Measurements from ENCODE around the gene CHN1.

CHN1 gene

DNA sequence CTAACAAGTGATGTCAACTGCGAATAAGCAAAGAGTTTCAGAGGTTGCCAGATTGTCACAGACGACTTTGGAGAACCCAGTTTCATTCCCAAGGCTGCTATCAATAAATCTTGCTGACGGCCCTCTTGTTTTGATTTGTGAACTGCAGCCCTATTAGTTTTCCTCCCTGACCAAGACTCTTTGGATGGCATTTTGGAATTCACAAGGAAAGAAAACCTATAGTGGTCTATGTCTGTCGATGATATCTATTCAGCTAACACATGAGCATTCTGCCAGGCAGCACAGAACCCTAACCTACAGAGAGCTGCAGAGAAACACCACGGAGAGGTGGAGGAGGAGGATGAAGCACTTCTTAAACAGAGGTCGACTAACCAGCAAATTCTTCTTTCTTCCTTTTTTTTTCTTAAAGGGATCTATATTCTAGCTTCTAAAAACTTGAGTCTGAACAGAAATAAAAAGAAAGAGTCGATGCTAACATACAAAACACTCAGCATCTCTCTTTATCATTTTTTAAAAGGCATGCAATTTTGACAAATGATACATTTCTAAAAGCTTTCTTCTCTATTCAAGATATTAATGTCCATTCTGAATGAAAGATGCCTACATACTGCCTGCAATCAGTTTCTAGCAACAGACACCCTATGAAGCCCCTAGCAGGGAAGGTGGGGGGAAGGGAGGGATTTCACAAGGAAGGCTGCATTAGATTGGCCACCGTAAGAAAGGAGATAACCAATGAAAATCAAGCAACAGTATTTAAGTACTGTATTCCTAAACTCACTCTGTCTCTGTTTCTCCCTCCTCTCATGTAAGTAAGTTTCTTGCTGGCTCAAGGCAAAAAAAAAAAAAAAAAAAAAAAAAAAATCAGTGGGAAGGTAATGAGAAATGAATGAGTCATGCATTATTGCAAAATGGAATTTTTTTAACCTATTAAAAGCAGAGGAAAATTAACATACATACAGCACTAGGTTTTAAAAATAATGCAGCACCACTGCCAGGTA, 157.9 kb downstream of the CHN1 start:
- TF ChIP-seq, protein P1, sequence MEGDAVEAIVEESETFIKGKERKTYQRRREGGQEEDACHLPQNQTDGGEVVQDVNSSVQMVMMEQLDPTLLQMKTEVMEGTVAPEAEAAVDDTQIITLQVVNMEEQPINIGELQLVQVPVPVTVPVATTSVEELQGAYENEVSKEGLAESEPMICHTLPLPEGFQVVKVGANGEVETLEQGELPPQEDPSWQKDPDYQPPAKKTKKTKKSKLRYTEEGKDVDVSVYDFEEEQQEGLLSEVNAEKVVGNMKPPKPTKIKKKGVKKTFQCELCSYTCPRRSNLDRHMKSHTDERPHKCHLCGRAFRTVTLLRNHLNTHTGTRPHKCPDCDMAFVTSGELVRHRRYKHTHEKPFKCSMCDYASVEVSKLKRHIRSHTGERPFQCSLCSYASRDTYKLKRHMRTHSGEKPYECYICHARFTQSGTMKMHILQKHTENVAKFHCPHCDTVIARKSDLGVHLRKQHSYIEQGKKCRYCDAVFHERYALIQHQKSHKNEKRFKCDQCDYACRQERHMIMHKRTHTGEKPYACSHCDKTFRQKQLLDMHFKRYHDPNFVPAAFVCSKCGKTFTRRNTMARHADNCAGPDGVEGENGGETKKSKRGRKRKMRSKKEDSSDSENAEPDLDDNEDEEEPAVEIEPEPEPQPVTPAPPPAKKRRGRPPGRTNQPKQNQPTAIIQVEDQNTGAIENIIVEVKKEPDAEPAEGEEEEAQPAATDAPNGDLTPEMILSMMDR (conservative IDR thresholded peaks at IDR 0.05; ENCODE audit: low read depth, low read length): no peak
- H3K4me3 ChIP-seq (ENCODE audit: low read depth, low read length): peak overlapping the region; percentile 60
- DNase-seq (ENCODE audit: low read depth): peak; percentile 98

DNA sequence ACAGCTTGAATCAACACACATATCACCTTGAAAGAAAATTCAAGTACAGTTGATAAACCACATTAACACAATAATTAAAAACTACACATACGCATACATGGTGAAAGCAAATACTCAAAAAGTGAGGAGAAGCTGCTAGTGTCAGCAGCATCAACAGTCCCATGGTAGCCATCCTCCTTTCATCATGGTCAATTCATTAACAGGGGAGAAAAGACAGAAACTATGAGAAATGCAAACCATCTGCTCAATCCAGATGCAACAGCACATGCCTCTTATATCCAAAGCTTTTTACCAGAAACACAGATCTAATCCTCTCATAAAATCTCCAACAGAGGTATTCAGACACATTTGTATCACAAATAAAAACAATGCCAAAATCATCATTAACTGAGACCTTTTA, 159.0 kb downstream of the CHN1 start:
- TF ChIP-seq, protein P1 (conservative IDR thresholded peaks at IDR 0.05; ENCODE audit: low read depth, low read length): no peak
- no peak for DNase-seq (ENCODE audit: low read depth)
- H3K4me3 ChIP-seq (ENCODE audit: low read depth, low read length): peak overlapping the region; percentile 60

DNA sequence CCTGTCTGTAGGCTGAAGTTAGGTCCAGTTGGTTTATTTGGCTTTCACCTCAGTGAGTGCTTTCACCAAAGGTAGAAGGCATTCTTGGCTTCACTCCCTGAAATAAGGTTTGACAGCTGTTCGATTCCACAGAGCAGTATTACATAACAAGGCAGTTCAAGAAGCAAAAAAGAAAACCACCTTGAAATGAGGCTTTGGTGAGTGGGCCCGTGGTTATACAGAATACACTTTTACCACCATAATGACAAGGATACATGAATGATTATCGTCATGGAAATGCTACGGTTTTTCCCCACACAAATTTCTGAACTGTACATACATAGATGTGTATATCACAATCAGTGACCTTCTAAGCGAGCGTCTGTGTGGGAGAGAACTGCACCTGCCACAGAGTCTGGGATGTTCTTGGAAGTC, 160.9 kb downstream of the CHN1 start:
- no peak overlapping the region for H3K4me3 ChIP-seq (ENCODE audit: low read depth, low read length)
- no peak for DNase-seq (ENCODE audit: low read depth)

DNA sequence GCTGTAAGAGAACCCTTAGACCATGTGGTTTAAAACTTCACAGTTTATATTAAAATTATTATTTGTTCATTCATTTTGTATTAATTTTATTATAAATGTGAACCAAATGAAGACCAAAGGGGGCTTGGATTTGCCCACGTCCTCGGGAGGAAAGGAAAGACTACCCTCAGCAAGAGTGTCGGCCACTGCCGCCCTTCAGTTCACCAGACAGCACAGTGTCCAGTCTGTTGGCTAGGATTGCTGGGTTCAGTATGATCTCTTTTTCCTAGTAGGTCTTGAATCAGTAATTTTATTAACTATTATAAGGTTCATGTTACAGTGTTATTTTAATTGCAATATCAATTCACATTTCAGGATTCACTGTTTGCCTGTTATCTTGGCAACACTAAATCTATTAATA, 162.7 kb downstream of the CHN1 start:
- DNase-seq (ENCODE audit: low read depth): no peak
- TF ChIP-seq, protein P1 (conservative IDR thresholded peaks at IDR 0.05; ENCODE audit: low read depth, low read length): no peak
- no peak overlapping the region for H3K4me3 ChIP-seq (ENCODE audit: low read depth, low read length)

More for the DNA sequence above, 160.9 kb downstream of the CHN1 start:
- TF ChIP-seq, protein P1 (conservative IDR thresholded peaks at IDR 0.05; ENCODE audit: low read depth, low read length): no peak

DNA sequence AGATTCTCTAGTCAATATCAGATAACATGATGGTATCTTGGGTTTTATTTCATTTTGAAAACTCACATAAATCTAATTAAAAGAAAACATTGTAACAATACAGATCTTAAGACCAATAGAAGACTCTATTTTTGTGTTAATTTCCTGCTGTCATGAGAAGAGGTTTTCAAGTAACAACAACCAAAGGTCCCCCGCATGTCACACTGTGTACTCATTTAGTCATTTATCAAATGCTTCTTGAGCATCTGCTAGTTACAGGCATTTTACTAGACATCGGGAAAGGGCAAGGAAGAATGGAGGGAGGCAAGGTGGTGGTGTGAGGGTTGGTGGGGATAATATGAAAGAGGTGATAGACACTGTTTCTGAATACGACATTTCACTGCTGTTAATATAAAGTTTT, 163.2 kb downstream of the CHN1 start:
- no peak overlapping the region for H3K4me3 ChIP-seq (ENCODE audit: low read depth, low read length)
- TF ChIP-seq, protein P1 (conservative IDR thresholded peaks at IDR 0.05; ENCODE audit: low read depth, low read length): no peak
- no peak for DNase-seq (ENCODE audit: low read depth)

DNA sequence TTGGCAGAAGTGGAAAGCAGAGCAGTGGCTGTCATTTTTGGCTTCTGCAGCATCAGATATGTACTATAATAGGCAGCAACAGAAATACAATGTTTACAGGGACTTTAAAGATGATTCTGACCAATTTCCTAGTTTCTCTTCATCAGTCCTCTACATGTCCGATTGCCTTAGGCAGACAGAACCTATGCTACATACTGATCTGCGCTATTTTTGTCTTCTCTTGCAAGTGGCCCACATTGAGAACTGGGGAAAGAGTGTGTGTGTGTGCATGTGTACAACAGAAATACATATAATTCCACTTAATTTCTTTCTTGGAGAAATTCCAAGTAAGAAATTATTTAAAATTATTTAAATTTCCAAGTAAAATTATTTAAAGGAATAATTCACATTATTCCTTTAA, 163.8 kb downstream of the CHN1 start:
- TF ChIP-seq, protein P1 (conservative IDR thresholded peaks at IDR 0.05; ENCODE audit: low read depth, low read length): no peak
- H3K4me3 ChIP-seq (ENCODE audit: low read depth, low read length): no peak overlapping the region
- no peak for DNase-seq (ENCODE audit: low read depth)
